HG03039 (cell line): ENCODE measurements around the gene FDXR.

Experiments used
- ATAC-seq: cut with Tn5 transposase; IDR thresholded peaks from one replicate; pipeline ENCODE4 v1.9.1; 2021; ENCODE audit warnings: mild to moderate bottlenecking, moderate library complexity; ENCODE audit not compliant: unreplicated experiment

FDXR gene

GRCh38 chr17:74901353-74902135 lies 28.8 kb upstream of the FDXR start:
- ATAC-seq, result no peak

DNA sequence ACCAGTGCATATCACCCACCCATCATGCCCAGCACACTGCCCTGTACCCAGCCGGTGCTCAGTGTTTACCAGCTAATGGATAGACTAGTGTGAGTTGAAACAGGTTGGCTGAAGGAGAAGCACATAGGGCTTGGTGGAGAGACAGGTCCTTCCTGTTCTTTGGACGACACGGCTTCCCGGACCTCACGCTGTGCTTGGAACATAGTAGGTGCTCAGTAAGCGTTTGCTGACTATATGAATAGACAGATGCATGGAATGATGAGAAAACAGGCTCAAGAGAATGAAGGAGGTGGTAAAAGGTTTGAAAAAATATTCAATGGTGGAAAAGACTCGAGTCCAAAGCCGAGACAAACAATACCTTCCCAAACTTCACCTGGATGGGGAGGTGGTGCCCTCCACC lies 27.4 kb upstream of the FDXR start:
- ATAC-seq, result no peak

- no peak for ATAC-seq
Observed at GRCh38 chr17:74898376-74898946, 25.7 kb upstream of the FDXR start.

DNA sequence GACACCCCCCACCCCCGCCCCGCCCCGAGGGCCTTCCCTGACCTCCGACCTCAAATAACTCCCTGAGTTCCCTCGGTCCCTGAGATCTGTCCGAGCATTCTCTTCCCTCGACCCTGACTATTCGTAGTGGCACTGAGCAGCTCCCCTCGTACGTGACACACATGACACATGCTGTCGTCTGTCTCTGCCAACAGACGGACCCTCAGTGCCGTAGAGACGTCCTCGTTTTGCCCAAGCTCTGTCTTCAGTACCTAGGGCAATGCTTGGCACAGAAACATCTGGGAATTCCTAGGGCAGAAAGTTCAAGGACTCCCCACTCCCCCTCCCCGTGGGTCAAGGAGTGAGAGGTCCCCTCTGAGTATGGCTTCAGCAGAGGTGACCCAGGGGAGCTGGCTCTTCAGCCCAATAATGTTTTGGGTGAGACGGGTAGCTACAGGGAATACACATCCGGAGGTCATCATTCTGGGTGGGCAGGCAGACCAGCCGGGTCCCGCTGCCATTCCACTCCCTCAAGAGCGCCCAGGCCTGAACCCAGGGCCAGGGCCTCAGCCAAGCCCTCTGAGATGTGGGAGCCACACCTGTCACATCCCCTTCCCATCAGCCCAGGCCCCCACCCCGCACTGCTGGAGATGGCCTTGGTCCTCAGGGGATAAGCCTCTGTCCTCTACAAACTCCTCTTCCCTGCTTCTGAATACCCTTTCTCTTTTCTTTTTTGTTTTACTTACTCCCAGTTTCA lies 21.3 kb upstream of the FDXR start:
- ATAC-seq, result no peak

DNA sequence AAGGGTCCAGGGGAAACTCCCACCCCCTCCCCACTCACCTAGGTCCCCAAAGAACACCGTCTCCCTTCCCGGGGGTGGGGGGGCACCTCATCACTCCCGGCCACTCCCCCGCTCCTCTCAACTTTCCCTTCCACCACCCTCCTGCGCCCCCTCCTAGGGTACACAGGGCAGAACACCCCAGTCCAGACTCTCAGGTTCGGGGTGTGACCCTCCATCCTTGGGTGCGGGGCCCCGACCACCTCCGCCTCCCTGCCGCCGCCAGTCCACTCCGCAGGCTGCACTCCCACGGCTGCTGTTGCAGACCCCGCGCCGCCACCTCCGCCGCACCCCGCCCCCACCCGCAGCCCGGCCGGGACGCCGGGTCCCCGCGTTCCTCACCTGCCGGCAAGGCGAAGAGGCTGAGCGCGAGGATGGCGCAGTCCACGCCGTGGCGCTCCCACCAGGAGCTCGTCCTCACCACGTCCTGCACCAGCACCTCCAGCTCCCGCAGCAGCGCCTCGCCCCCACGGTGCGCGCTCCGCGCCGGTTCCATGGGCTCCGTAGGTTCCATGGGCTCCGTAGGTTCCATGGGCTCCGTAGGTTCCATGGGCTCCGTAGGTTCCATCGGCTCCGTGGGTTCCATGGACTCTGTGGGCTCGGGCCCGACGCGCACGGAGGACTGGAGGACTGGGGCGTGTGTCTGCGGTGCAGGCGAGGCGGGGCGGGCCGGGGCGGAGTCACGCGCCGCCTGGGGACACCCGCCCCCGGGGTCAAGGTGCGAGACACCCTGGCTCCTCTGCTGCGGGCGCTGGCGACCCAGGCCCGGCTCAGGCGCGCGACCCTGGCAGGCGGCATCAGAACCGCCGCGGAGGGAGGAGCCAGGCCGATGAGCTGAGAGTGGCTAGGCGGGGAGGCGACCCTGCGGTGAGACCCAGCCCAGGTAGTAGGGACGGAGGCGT lies 20.4 kb upstream of the FDXR start, which contains the start of gene FADS6:
TSS of gene FADS6 (minus strand) at position 660 of the 938 bp plus-strand sequence. CDS start at position 622, 38 bp downstream.
- no peak for ATAC-seq

- no peak for ATAC-seq
Observed at GRCh38 chr17:74892013-74892841, 19.4 kb upstream of the FDXR start.

- ATAC-seq, result no peak
Observed at GRCh38 chr17:74890554-74890953, 17.8 kb upstream of the FDXR start.

DNA sequence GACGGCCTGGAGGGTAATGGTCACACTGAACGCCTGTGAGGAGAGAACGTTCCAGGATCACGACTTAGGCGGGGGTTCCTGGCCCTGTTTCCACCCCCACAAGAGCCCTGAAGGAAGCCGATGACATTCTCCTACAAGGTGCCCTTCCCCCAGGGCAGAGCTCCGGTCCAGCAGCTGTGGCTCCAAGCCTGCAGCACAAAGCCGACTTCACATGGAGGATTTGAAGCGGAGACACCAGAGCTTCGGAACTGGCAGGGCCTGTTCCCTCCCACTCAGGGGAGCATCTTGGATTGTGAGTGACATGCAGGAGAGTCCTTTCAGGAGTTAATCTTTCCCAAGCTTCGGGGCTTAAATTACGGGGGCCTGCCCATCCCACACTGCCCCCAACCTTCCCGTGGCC lies 15.7 kb upstream of the FDXR start:
- no peak for ATAC-seq

- ATAC-seq, result no peak
Observed at GRCh38 chr17:74883241-74883745, 10.5 kb upstream of the FDXR start.

GRCh38 chr17:74882517-74883240 lies 9.9 kb upstream of the FDXR start:
- no peak for ATAC-seq

DNA sequence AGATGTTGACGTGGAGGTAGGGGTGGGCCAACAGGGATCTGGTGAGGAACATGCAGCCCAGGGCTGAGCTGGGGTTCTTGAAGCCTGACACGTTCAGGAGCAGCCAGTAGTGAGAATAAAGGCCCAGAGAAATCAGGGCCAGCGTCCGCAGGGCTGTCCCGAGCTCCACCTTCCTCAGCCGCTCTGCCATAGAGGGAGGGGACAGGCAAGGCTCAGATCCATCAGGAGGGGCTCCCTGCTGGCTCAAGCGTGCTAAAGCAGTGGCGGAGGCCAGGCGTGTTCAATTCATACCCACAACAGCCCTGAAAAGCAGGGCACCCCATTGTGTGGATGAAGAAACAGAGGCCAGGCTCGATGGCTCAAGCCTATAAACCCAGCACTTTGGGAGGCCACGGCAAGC lies 8.3 kb upstream of the FDXR start:
- ATAC-seq, result no peak

GRCh38 chr17:74879308-74879707 lies 6.5 kb upstream of the FDXR start:
- no peak for ATAC-seq

- ATAC-seq, result no peak
Observed at GRCh38 chr17:74878658-74879057, 5.9 kb upstream of the FDXR start.

DNA sequence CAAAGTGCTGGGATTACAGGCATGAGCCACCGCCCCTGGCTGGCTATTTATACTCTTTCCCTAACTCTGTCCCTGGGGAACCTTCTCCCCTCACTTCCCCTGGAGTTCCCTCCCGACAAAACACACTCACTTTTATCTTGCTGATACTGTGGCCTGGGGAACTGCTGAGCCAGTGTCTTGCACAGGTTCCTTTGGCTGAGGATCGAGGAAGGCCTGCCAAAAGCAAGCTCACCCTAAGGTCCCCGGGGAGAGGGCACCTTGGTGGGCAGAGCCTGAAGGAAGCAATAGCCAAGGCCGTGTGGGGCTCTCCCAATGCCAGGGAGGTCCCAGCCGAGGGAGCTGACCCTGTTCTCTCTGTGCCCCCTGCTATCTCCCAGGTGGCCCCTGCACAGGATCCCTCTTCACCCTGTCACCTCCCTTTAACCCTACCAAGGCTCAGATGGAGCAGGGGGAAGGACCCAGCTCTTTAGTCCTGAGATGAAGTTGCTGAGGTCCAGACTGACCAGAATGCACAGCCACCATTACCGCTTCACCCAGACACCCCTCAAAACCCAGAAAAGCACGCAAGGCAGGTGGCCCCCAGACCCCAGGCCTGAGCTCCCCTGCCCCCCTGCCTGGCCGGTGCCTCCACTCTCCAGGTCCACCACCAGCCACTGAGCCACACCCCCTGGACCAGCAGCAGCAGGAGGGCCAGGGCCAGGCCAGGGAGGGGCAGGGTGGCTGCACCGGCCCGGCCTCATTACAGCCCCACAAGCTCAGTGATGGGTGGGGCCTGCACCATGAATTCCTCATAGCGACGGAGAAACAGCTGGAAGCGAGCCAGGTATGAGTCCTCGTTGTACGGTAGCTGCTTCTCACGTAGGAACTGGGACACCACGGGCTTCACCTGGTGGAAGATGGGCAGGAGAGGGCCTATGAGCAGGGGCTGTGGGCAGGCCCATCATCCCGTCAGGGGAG lies 5.1 kb upstream of the FDXR start:
- ATAC-seq, result no peak

DNA sequence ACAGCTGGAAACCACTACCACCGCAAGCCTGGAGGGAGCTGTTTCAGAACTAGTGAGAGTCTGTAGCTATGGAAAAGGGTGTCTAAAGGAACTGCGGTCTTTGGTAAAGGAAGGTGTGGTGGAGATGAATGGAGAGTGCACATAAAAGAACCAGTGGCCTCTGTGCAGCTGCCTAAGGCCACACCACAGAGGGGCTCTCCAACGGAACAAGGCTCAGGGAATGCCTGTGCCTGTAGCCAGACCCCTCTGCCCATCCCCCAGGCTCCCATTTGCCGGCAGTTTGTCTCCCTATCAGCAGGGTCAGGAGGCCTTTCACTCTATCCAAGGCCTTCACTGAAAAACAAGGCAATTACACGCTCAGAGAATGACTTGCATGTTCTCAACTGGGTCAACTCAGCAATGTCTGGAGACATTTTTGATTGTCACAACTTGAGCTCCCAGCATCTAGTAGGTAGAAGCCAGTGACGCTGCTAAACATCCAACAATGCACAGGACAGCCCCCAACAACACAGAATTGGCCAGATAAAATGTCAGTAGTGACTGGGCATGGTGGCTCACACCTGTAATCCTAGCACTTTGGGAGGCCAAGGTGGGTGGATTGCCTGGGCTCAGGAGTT lies 3.3 kb upstream of the FDXR start:
- ATAC-seq, result no peak

GRCh38 chr17:74875155-74875976 lies 2.6 kb upstream of the FDXR start:
- no peak for ATAC-seq

DNA sequence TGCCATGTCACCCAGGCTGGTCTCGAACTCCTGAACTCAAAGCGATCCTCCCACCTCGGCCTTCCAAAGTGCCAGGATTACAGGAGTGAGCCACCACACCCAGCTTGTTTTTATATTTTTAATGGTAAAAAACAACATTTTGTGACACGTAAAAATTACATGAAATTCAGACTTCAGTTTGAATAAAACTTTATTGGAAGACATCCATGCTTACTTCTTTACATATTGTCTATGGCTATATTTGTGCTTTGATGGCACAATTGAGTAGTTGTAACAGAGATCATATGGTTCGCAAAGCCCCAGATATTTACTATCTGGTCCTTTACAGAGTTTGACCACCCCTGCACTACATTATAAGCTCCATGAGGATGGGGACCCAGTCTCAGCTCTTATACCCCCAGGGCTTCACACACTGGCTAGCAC lies 1.8 kb upstream of the FDXR start:
- no peak for ATAC-seq
